Bronchial epithelial cell (primary cell): ENCODE data around the gene THRB. TPM values are rescaled to one million over a fixed set of nuclear protein-coding genes. Genes with fewer than 3 reads are reported as not detected.

Experiments used
- DNase-seq: peaks from one replicate; pipeline ENCODE4 v3.0.0-alpha.2; 2010; ENCODE audit warnings: low read depth
- FAIRE-seq: peaks from 2 replicates; lab custom pipeline; 2011; peaks lifted over from hg19 to GRCh38; lab: Jason Lieb, UNC
- H3K27me3 ChIP-seq: 2 replicates; pipeline ENCODE4 v1.5.1; 2011; ENCODE audit warnings: low read length; ENCODE audit not compliant: control insufficient read depth, insufficient read depth
- H3K36me3 ChIP-seq: 2 replicates; pipeline ENCODE4 v1.5.1; 2011; ENCODE audit warnings: low read length; ENCODE audit not compliant: control insufficient read depth, insufficient read depth
- H3K4me3 ChIP-seq: 2 replicates; pipeline ENCODE4 v1.5.1; 2011; ENCODE audit warnings: mild to moderate bottlenecking, low read depth, low read length, control low read depth
- total RNA-seq: library from RNA; depleted of rRNA; stranded (reverse); fragments of >200 nt; gene quantifications from 2 replicates; pipeline ENCODE4 v1.2.1, GENCODE V29; 2014
- TF ChIP-seq, protein P1 (sequence below): IDR thresholded peaks from 2 replicates; pipeline ENCODE4 v1.5.1; 2011; ENCODE audit warnings: mild to moderate bottlenecking, moderate library complexity, low read length, control low read depth, inconsistent platforms; ENCODE audit not compliant: insufficient read depth, severe bottlenecking

Gene THRB
- total RNA-seq, 1 donor from 2014 or later = 7.6 TPM

DNA sequence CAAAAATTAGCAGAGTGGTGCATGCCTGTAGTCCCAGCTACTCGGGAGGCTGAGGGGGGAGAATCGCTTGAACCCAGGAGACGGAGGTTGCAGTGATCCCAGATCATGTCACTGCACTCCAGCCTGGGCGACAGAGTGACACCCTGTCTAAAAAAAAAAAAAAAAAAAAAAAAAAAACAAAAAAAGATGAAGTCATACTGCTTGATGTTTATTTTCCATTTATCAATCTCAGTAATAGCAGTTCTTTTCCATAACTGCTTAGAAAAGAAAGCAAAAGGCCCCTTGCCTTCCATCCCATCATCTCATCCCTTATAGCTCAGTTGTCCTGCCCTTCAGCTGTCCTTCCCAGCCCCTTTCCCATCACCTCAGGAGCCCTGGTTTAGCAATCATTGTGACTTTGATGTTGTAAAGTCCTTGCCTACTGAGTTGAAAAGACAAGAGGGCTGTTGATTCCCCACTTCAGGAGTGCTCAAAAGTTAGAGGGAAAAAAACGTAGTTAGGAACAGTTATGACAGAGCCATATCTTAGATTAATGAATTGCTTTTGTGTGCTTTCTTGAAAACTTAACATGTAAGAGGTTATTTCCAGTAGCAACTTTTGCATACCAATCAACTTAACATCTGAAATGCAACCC lies 18.0 kb upstream of the THRB start:
- Histone ChIP-seq H3K27me3 (no peaks in the 10 kb centered on the region), H3K36me3 (no peaks in the 10 kb centered on the region), H3K4me3 (no peak overlapping the region)
- FAIRE-seq (peak; percentile 13), DNase-seq (no peak)
- TF ChIP-seq, protein P1, sequence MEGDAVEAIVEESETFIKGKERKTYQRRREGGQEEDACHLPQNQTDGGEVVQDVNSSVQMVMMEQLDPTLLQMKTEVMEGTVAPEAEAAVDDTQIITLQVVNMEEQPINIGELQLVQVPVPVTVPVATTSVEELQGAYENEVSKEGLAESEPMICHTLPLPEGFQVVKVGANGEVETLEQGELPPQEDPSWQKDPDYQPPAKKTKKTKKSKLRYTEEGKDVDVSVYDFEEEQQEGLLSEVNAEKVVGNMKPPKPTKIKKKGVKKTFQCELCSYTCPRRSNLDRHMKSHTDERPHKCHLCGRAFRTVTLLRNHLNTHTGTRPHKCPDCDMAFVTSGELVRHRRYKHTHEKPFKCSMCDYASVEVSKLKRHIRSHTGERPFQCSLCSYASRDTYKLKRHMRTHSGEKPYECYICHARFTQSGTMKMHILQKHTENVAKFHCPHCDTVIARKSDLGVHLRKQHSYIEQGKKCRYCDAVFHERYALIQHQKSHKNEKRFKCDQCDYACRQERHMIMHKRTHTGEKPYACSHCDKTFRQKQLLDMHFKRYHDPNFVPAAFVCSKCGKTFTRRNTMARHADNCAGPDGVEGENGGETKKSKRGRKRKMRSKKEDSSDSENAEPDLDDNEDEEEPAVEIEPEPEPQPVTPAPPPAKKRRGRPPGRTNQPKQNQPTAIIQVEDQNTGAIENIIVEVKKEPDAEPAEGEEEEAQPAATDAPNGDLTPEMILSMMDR = no peak

DNA sequence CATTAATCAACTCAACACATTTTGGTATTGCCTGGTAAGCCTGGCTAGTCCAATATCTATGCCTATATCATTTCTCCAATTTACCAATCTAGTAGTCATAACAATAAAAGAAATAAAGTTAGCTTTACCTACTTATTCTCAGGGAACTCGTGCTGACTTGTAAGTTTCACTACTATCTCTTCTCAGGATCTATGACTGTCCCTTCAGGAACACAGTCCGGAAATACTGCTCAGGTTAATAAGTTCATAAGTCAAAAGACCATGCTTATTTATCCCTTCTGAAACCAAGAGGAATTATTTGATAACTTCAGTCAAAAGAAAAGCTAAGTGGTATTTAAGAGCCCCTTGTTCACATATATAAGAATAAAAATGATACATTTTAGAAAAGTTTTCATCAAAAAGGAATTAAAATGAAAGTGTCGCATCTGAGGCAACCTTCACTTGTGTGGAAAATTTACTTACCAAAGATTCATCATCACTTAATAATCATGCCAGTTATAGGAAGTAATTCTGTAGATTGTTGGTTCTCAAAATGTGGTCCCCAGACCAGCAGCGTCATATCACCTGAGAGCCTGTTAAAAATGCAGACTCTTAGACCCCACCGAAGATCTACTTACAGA lies 15.5 kb upstream of the THRB start:
- FAIRE-seq (no peak), DNase-seq (peak; percentile 90)
- Histone ChIP-seq H3K36me3 (no peaks in the 10 kb centered on the region), H3K4me3 (no peak overlapping the region), H3K27me3 (no peaks in the 10 kb centered on the region)
- TF ChIP-seq, protein P1 = no peak

DNA sequence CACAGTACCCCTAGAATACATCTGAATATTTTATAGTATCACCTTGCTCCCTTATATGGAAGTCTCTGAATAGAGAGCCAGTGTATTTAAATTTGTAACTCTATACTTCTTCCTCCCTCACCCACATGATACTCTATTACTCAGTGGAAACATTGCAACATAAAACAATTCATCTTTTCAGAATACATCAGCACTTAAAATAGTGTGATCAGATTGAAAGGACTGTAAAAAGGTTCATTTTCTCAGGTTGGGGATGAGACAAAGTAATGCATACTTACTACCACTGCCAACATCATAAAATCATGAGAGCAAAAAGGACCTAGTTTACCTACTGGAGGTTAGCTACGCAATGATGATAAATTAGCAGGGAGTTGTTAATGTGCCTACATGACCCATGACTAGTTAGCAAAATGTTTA lies 13.8 kb upstream of the THRB start:
- peak; percentile 95 for DNase-seq
- TF ChIP-seq, protein P1 = no peak
- Histone ChIP-seq H3K27me3 (no peaks in the 10 kb centered on the region), H3K36me3 (no peaks in the 10 kb centered on the region), H3K4me3 (no peak overlapping the region)
- FAIRE-seq = no peak

DNA sequence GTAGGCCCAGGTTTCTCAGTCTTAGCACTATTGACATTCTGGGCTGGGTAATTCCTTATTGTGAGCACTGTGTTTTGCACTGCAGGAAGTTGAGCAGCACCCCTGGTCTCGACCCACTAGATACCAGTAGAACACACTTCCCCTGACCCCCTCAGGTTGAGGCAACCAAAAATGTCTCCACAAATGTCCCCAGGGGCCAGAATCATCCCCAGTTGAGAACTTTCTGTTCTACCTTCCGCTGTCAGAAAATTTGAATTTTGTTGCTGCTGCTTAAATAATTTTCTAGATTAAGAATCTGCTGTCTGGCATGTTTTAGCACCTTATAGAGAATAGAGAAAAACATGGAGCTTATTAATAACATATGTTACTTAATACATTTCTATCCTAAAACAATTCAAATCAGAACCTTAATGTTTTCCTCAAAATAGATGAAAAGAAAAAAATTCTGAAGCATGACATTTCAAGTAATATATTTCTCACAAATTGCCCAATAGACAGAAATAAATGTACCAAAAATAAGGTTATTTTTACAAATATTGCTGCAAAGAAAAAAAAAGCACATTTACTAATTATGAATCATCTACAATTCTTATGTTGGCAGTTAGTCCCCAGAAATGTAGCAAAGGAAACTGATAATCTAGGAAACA lies 13.2 kb upstream of the THRB start:
- FAIRE-seq = no peak
- H3K4me3 ChIP-seq = no peak overlapping the region

DNA sequence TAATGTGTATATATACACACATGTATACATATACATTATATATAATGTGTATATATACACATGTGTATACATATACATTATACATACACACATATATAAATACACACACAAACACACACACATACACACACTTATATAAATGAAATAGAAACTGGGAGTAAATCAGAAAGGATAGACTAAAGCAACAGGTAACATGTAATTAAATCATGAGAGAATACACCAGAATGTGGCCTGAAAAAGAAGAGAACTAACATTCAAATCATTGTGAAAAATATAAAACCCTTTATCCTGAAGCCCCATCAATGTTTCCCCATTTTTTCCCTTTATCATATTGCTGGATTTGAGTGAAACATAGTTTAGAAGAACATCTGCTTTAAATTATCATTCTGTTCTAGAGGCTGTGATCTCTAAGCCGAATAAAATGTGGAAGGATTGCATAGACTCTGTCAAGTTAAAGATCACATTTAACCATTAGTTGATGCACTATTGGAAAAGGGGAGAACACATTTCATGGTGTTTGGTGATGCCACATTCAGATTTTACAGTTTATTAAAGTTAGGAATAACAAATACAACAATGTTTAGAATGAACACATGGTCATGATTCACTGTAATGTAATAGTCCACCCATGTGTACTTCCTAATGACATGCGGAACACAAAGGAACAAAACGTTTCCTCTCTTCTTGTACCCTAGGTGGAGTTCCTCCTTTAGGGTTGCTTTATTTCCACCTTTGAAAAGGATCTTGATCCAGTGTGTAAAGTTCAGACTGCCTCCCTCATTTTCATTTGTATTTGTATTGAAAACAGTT lies 12.5 kb upstream of the THRB start:
- DNase-seq = peak; percentile 66
- no peak for FAIRE-seq
- TF ChIP-seq, protein P1 = no peak
- Histone ChIP-seq H3K27me3 (no peaks in the 10 kb centered on the region), H3K36me3 (no peaks in the 10 kb centered on the region), H3K4me3 (no peak overlapping the region)

More for the DNA sequence above, 13.2 kb upstream of the THRB start:
- TF ChIP-seq, protein P1 = no peak
- no peak for DNase-seq
- no peaks in the 10 kb centered on the region for H3K36me3 ChIP-seq
- H3K27me3 ChIP-seq = no peaks in the 10 kb centered on the region
